Stimulated activated effector memory CD8-positive, alpha-beta T cell treated with anti-CD3 and anti-CD28 coated beads, Interleukin-12 subunit alpha, Interleukin-12 subunit beta, amount 100 ng/mL, for 72 hours (primary cell): ENCODE data around the gene CCDC78.
"Not testable (repeated sequence)": the region's sequence is repeated elsewhere in the genome, so short reads cannot be mapped to it uniquely, and the experiment has no call there.

Experiments used
- ATAC-seq: fragments of 150-1000 bp; cut with Tn5 transposase; 2 replicates; pipeline ENCODE4 v1.10.0; 2021
- DNase-seq, 2 donors: peaks; one replicate each; pipeline ENCODE4 v3.0.0; 2021 to 2022; ENCODE audit warnings: low spot score in 2 of 2
- H3K27ac Mint-ChIP-seq: one replicate; pipeline ENCODE4 v1.8.0; 2022; ENCODE audit warnings: mild to moderate bottlenecking, mixed read lengths
- H3K36me3 Mint-ChIP-seq: one replicate; pipeline ENCODE4 v1.8.0; 2022; ENCODE audit warnings: mild to moderate bottlenecking, mixed read lengths
- H3K4me1 Mint-ChIP-seq: one replicate; pipeline ENCODE4 v1.8.0; 2022; ENCODE audit warnings: mixed read lengths
- H3K4me3 Mint-ChIP-seq: one replicate; pipeline ENCODE4 v1.8.0; 2022; ENCODE audit warnings: mild to moderate bottlenecking, mixed read lengths
- H3K9me3 Mint-ChIP-seq: one replicate; pipeline ENCODE4 v1.8.0; 2022; ENCODE audit warnings: mixed read lengths

The CCDC78 gene

DNA sequence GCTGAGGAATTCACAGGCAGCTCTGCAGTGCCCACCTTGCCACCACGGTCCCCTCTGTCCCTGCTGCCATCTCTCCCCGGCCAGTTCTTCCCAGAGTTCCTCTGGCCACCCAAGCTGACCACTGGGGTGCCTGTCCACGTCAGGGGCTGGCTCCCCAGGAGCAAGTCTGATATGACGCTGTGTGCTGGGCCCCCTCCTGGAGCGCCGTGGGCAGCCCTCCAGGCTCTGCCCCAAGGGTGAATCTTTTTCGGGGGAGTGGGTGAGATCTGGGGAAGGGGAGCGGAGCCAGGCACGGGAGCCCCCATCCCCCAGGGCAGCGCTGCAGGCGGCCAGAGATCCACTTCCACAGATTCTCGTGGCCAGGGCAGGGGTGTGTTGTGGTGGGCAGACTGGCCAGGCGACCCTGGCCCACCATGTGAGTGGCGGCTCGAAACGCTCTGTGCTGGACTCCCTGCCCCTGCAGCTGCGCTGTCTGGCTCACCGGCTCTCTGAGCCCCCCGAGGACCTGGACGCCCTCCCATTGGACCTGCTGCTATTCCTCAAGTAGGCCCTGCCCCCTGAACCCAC lies 38.0 kb upstream of the CCDC78 start:
- ATAC-seq (no peak), DNase-seq (no peak)
- Mint-ChIP-seq H3K4me1 (no peaks in the 10 kb centered on the region), H3K36me3 (no peaks in the 10 kb centered on the region), H3K27ac (no peak overlapping the region), H3K4me3 (no peak overlapping the region), H3K9me3 (no peaks in the 10 kb centered on the region)

DNA sequence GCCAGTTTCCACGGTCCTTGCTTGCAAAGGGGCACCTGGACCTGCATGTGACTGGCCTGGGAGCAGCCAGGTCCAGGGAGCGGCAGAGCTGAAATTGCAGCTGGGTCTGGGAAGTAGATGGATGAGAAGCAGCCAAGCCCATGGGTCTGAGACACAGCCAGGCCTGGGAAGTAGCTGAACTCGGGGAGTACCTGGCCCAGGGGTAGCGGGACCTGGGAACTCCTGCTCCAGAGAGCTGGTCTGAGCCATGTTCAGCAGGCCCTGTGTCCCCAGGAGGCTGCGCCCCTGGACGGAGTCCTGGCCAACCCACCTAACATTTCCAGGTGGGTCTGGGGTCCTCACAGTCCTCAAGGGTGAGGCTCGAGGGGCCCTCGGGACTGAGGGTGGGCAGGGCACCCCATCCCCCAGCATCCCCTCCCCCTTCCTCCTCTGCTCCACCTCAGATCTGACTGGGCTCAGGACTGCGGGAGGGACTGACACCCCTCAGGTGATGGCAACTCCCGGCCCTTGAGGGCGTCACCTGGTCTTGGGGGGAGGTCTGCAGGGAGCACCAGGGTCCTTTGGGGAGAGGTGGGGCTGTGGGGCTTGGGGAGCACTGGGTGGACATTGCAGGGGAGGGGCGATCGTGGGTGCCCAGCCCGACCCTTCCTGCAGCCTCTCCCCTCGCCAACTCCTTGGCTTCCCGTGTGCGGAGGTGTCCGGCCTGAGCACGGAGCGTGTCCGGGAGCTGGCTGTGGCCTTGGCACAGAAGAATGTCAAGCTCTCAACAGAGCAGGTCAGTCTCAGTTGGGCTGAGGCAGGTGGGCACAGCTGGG lies 37.3 kb upstream of the CCDC78 start:
- ATAC-seq (no peak), DNase-seq (no peak)
- H3K27ac Mint-ChIP-seq = no peak overlapping the region
- H3K9me3 Mint-ChIP-seq = no peaks in the 10 kb centered on the region
- H3K36me3 Mint-ChIP-seq = no peaks in the 10 kb centered on the region
- no peak overlapping the region for H3K4me3 Mint-ChIP-seq
- no peaks in the 10 kb centered on the region for H3K4me1 Mint-ChIP-seq

DNA sequence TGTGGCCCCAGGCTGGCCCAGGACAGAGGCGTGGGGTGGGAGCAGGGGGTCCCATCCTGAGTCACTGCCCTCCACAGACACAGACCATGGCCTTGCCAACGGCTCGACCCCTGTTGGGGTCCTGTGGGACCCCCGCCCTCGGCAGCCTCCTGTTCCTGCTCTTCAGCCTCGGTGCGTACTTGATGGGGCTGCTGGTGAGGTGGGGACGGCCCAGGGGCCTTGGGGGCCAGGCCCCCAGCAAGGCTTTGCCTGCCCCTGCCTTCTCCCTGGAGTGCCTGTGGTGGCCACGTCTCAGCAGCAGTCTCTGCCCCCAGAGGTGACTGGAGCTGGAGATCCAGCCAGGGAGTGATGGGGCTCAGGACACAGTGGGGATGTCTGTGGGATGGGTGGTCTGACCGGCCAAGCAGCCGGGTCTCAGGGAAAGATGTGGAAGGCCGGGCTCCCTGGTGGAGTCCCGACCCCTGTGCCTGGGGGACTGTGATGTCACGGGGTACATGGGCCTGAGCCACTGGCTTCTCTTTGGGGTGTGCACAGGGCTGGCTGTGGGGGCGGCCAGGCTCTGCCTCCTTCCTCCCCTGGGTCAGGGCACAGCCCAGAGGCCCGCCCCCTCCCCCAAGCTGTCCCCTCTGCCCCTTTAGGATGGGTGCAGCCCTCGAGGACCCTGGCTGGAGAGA lies 36.5 kb upstream of the CCDC78 start:
- ATAC-seq (peak; percentile 4), DNase-seq (no peak)
- Mint-ChIP-seq H3K27ac (no peak overlapping the region), H3K36me3 (no peaks in the 10 kb centered on the region), H3K4me3 (no peak overlapping the region), H3K9me3 (no peaks in the 10 kb centered on the region), H3K4me1 (no peaks in the 10 kb centered on the region)

- H3K4me3 Mint-ChIP-seq = no peak overlapping the region
- no peaks in the 10 kb centered on the region for H3K9me3 Mint-ChIP-seq
- DNase-seq (no peak), ATAC-seq (no peak)
- no peak overlapping the region for H3K27ac Mint-ChIP-seq
- no peaks in the 10 kb centered on the region for H3K36me3 Mint-ChIP-seq
- H3K4me1 Mint-ChIP-seq = no peaks in the 10 kb centered on the region
Observed at GRCh38 chr16:761625-762513, 35.6 kb upstream of the CCDC78 start.

- H3K27ac Mint-ChIP-seq = no peak within 1 kb of the TSS
- H3K9me3 Mint-ChIP-seq = no peaks in the 10 kb centered on the region
- no peak within 1 kb of the TSS for H3K4me3 Mint-ChIP-seq
- DNase-seq = no peak
- H3K36me3 Mint-ChIP-seq = no peaks in the 10 kb centered on the region
- no peak for ATAC-seq
- no peaks in the 10 kb centered on the region for H3K4me1 Mint-ChIP-seq
Observed at GRCh38 chr16:760545-761343, 34.5 kb upstream of the CCDC78 start, which contains the start of gene MSLN. TSS of gene MSLN (plus strand) at chr16:760734. CDS start at chr16:762681, 1,947 bp downstream.

- no peak overlapping the region for H3K27ac Mint-ChIP-seq
- ATAC-seq = no peak
- H3K36me3 Mint-ChIP-seq = no peaks in the 10 kb centered on the region
- DNase-seq = no peak
- no peaks in the 10 kb centered on the region for H3K9me3 Mint-ChIP-seq
- no peaks in the 10 kb centered on the region for H3K4me1 Mint-ChIP-seq
- no peak overlapping the region for H3K4me3 Mint-ChIP-seq
Observed at GRCh38 chr16:760065-760464, 33.8 kb upstream of the CCDC78 start.

GRCh38 chr16:759110-759910 lies 33.1 kb upstream of the CCDC78 start:
- no peaks in the 10 kb centered on the region for H3K4me1 Mint-ChIP-seq
- H3K27ac Mint-ChIP-seq = no peak overlapping the region
- DNase-seq (no peak), ATAC-seq (no peak)
- H3K4me3 Mint-ChIP-seq = no peak overlapping the region
- H3K36me3 Mint-ChIP-seq = no peaks in the 10 kb centered on the region
- no peaks in the 10 kb centered on the region for H3K9me3 Mint-ChIP-seq

GRCh38 chr16:756428-756827 lies 30.2 kb upstream of the CCDC78 start:
- Mint-ChIP-seq H3K36me3 (no peaks in the 10 kb centered on the region), H3K27ac (no peak overlapping the region), H3K4me3 (no peak overlapping the region), H3K9me3 (no peaks in the 10 kb centered on the region), H3K4me1 (no peaks in the 10 kb centered on the region)
- ATAC-seq (peak; percentile 62), DNase-seq (no peak)

GRCh38 chr16:754656-755055 lies 28.4 kb upstream of the CCDC78 start:
- Mint-ChIP-seq H3K9me3 (no peaks in the 10 kb centered on the region), H3K4me3 (no peak overlapping the region), H3K36me3 (no peaks in the 10 kb centered on the region), H3K4me1 (no peaks in the 10 kb centered on the region), H3K27ac (no peak overlapping the region)
- DNase-seq = no peak
- ATAC-seq = no peak

DNA sequence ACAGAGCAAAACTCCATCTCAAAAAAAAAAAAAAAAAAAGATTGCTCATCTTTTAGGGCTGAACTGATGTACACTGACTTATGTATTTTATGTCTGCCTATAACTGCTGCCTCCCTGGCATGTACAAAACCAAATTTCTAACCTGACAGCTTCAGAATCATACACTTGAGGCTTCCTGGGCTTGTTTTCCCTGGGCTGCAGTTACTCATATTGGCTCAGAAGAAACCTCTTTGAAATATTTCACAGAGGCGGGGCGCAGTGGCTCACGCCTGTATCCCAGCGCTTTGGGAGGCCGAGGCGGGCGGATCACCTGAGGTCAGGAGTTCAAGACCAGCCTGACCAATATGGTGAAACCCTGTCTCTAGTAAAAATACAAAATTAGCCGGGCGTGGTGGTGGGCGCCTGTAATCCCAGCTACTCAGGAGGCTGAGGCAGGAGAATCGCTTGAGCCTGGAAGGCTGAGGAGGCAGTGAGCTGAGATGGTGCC lies 27.9 kb upstream of the CCDC78 start:
- DNase-seq, H3K4me3 Mint-ChIP-seq, ATAC-seq, H3K27ac Mint-ChIP-seq, H3K36me3 Mint-ChIP-seq, H3K4me1 Mint-ChIP-seq, H3K9me3 Mint-ChIP-seq: not testable (repeated sequence)

DNA sequence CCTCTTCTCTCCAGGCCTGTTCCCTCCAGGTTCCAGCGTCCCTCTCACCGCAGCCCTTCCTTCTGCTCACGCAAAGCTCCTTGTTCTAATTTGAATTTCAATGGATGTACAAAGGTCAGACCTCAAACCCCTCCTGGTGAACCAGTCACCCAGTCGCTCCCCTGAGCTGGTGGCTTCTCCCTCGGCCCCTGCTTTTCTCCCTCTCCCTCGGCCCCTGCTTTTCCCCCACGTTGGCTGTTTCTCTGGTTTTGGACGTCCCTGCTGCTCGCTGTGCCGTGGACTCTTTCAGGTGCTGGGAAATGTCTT lies 25.7 kb upstream of the CCDC78 start:
- Mint-ChIP-seq H3K36me3 (no peaks in the 10 kb centered on the region), H3K9me3 (no peaks in the 10 kb centered on the region), H3K4me1 (no peaks in the 10 kb centered on the region), H3K27ac (no peak overlapping the region), H3K4me3 (no peak overlapping the region)
- ATAC-seq = no peak
- DNase-seq = no peak

- no peak overlapping the region for H3K27ac Mint-ChIP-seq
- H3K4me3 Mint-ChIP-seq = no peak overlapping the region
- no peaks in the 10 kb centered on the region for H3K9me3 Mint-ChIP-seq
- no peak for DNase-seq
- no peak for ATAC-seq
- H3K4me1 Mint-ChIP-seq = no peaks in the 10 kb centered on the region
- H3K36me3 Mint-ChIP-seq = no peaks in the 10 kb centered on the region
Observed at GRCh38 chr16:751152-752006, 25.1 kb upstream of the CCDC78 start.

- Mint-ChIP-seq H3K27ac (no peak overlapping the region), H3K36me3 (no peaks in the 10 kb centered on the region), H3K4me1 (no peaks in the 10 kb centered on the region), H3K4me3 (no peak overlapping the region), H3K9me3 (no peaks in the 10 kb centered on the region)
- ATAC-seq (no peak), DNase-seq (no peak)
Observed at GRCh38 chr16:750485-750884, 24.2 kb upstream of the CCDC78 start.
